ENCODE measurements around the gene DOK7.

DNA sequence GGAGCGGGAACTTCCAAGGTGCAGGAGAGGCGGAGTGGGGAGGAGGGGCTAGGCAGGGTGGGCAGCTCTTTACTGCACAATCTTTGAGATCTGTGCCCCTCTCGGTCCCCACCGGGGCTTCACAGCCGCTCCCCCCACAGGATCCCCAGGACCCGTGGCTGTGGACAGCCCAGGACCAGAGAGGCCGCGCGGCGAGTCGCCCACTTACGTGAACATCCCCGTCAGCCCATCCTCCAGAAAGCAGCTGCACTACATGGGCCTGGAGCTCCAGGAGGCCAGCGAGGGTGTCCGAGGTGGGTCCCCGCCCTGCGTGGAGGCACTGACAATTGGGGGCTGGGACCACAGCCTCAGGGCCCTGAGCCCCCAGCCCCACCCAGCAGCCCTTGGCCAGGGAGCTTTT lies 37.0 kb downstream of the DOK7 start:
- TF ChIP-seq, protein P1, sequence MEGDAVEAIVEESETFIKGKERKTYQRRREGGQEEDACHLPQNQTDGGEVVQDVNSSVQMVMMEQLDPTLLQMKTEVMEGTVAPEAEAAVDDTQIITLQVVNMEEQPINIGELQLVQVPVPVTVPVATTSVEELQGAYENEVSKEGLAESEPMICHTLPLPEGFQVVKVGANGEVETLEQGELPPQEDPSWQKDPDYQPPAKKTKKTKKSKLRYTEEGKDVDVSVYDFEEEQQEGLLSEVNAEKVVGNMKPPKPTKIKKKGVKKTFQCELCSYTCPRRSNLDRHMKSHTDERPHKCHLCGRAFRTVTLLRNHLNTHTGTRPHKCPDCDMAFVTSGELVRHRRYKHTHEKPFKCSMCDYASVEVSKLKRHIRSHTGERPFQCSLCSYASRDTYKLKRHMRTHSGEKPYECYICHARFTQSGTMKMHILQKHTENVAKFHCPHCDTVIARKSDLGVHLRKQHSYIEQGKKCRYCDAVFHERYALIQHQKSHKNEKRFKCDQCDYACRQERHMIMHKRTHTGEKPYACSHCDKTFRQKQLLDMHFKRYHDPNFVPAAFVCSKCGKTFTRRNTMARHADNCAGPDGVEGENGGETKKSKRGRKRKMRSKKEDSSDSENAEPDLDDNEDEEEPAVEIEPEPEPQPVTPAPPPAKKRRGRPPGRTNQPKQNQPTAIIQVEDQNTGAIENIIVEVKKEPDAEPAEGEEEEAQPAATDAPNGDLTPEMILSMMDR (conservative IDR thresholded peaks at IDR 0.05 in 1 of 2, IDR thresholded peaks at IDR 0.05 in 1 of 2; ENCODE audit: low read depth in 1 of 2, low read length in 2 of 2): no peak
- no peak for TF ChIP-seq EZH2 (IDR thresholded peaks at IDR 0.05; ENCODE audit: low read length, missing control alignments)

All from fibroblast of lung (primary cell).